Stimulated activated naive CD8-positive, alpha-beta T cell treated with anti-CD3 and anti-CD28 coated beads, Interleukin-15, amount 100 ng/mL, for 72 hours (primary cell): ENCODE data around the gene KCNK13.
"Not testable (repeated sequence)": the region's sequence is repeated elsewhere in the genome, so short reads cannot be mapped to it uniquely, and the experiment has no call there.

Experiments
- ATAC-seq: fragments of 150-1000 bp; cut with Tn5 transposase; 2 replicates; pipeline ENCODE4 v1.10.0; 2021; ENCODE audit warnings: mild to moderate bottlenecking, moderate library complexity
- DNase-seq, 2 donors: peaks; one replicate each; pipeline ENCODE4 v3.0.0; 2021 to 2022
- H3K27ac Mint-ChIP-seq, 2 donors: one replicate each; pipeline ENCODE4 v1.8.0; 2022; ENCODE audit warnings: mild to moderate bottlenecking in 2 of 2, mixed read lengths in 2 of 2, moderate library complexity in 2 of 2
- H3K27me3 Mint-ChIP-seq: one replicate; pipeline ENCODE4 v1.8.0; 2022; ENCODE audit warnings: mixed read lengths
- H3K4me1 Mint-ChIP-seq: one replicate; pipeline ENCODE4 v1.8.0; 2022; ENCODE audit warnings: mild to moderate bottlenecking, mixed read lengths
- H3K4me3 Mint-ChIP-seq, 2 donors: one replicate each; pipeline ENCODE4 v1.8.0; 2022; ENCODE audit warnings: mild to moderate bottlenecking in 2 of 2, mixed read lengths in 2 of 2, moderate library complexity in 1 of 2
- H3K9me3 Mint-ChIP-seq, 2 donors: one replicate each; pipeline ENCODE4 v1.8.0; 2022; ENCODE audit warnings: mixed read lengths in 2 of 2

The KCNK13 gene

DNA sequence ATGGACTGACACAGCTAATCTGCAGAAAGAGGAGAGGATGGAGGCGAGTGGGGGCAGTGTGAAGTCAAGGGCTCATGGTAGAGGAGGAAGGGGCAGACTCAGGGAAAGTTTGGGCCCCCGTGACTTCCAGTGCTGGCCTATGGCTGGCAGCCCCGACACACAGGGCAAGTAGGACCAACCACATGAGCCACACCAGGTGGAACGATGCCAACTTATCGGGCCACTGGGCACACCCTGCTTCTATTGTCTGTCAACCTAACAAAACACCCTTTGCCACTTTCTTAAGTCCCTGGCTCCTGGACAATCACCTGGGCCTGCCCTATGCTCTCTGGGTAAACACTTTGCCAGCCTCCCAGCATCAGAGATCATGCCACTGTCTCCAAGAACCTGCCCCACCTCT lies 129.4 kb downstream of the KCNK13 start:
- Mint-ChIP-seq H3K4me1 (no peaks in the 10 kb centered on the region), H3K9me3 (peaks cover 0 to 8% of the 10 kb centered on the region in 2 donors), H3K27me3 (peaks cover 27% of the 10 kb centered on the region), H3K27ac (no peak overlapping the region), H3K4me3 (no peak overlapping the region)
- DNase-seq (no peak), ATAC-seq (no peak)

DNA sequence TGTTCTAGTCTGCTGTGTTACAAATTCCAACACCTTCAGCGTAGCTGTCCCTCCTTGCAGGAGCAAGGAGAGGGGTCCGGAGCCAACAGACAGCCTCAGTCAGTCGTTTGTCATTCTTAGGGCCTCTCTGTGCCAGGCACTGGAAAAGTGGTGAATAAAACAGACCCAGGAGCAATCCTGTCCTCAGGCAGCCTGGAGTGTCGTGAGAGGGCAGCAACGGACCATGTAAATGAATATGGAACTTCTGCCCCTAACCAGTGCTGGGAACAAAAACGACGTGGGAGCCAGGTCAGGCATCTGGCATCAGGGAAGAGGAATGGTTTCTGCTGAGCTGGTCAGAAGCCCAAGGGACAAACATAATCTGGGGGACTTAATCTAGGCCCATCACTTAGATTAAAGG lies 129.8 kb downstream of the KCNK13 start:
- no peak overlapping the region for H3K27ac Mint-ChIP-seq
- no peaks in the 10 kb centered on the region for H3K4me1 Mint-ChIP-seq
- DNase-seq = no peak
- H3K4me3 Mint-ChIP-seq = no peak overlapping the region
- no peak for ATAC-seq
- H3K9me3 Mint-ChIP-seq = peaks cover 0 to 8% of the 10 kb centered on the region in 2 donors
- peaks cover 31% of the 10 kb centered on the region for H3K27me3 Mint-ChIP-seq

DNA sequence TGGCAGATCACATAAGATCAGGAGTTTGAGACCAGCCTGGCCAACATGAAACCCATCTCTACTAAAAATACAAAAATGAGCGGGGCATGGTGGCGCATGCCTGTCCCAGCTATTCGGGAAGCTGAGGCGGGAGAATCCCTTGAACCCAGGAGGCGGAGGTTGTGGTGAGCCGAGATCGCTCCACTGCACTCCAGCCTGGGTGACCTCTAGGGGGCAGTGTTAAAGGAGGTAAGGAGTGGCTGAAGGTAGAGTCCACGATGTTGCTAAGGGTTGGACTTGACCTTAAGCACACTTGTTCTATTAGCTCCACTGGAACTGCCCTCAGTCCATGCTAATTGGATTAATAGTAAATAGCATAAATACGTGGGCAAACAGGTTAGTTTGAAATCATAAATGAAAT lies 132.1 kb downstream of the KCNK13 start:
- no peaks in the 10 kb centered on the region for H3K4me1 Mint-ChIP-seq
- peak in 1 of 2 donors; percentile 10 for DNase-seq
- ATAC-seq = no peak
- no peak overlapping the region for H3K4me3 Mint-ChIP-seq
- H3K27me3 Mint-ChIP-seq = peaks cover 45% of the 10 kb centered on the region
- H3K27ac Mint-ChIP-seq = no peak overlapping the region
- H3K9me3 Mint-ChIP-seq = peaks cover 0 to 2% of the 10 kb centered on the region in 2 donors

DNA sequence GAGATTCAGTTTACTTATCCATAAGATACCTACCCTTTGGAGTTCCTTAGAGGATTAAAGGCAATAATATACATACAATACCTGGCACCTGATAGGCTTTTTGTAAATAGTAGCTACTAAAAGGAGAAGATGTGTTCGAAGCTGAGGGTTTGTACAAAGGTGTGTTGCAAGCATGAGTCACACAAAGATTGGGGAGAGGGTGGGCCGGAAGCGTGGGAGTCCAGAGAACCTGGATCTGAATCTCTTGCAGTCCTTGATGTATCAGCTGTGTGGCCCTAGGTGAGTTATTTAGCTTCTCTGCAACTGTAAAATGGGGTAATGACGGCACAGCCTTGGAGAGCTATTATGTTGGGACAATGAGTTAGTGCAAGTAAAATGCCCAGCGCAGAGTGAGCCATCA lies 132.9 kb downstream of the KCNK13 start:
- Mint-ChIP-seq H3K27ac (no peak overlapping the region), H3K4me1 (no peaks in the 10 kb centered on the region), H3K4me3 (no peak overlapping the region), H3K27me3 (peaks cover 45% of the 10 kb centered on the region), H3K9me3 (no peaks in the 10 kb centered on the region)
- ATAC-seq (no peak), DNase-seq (no peak)

DNA sequence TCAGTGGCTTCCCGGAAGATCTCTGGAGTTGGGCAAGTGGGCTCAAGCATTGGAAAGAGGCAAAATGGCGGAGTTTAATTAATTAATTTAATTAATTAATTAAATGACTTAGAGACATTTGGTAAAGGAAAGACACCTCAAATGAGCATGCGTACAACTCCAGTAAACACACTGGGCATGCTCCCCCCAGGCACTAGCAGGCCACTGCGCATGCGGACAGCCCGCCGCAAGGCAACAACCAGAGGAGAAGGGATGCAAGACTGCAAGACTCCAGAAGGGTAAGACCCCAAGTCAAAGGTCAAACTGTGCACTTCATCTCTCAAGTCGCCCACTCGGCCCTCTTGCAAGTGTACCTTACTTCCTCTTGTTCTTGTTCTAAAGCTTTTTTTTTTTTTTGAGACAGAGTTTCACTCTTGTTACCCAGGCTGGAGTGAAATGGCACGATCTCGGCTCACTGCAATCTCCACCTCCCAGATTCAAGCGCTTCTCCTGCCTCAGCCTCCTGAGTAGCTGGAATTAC lies 136.8 kb downstream of the KCNK13 start:
- Mint-ChIP-seq H3K27me3 (peaks cover 44% of the 10 kb centered on the region), H3K9me3 (peaks cover 0 to 5% of the 10 kb centered on the region in 2 donors), H3K4me3 (no peak overlapping the region), H3K4me1 (no peaks in the 10 kb centered on the region), H3K27ac (no peak overlapping the region)
- DNase-seq = no peak
- no peak for ATAC-seq

DNA sequence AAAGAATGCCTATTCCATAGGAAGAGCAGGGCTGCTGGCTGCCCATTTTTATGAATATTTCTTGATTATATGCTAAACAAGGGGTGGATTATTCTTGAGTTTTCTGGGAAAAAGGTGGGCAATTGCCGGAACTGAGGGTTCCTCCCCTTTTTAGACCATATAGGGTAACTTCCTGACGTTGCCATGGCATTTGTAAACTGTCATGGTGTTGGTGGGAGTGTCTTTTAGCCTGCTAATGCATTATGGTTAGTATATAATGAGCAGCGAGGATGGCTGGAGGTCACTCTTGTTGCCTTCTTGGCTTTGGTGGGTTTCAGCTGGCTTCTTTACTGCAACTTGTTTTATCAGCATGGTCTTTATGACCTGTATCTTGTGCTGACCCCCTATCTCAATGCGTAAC lies 138.8 kb downstream of the KCNK13 start:
- H3K27ac Mint-ChIP-seq, H3K4me1 Mint-ChIP-seq, DNase-seq, H3K4me3 Mint-ChIP-seq, ATAC-seq, H3K9me3 Mint-ChIP-seq: not testable (repeated sequence)
- peaks cover 25% of the 10 kb centered on the region for H3K27me3 Mint-ChIP-seq

DNA sequence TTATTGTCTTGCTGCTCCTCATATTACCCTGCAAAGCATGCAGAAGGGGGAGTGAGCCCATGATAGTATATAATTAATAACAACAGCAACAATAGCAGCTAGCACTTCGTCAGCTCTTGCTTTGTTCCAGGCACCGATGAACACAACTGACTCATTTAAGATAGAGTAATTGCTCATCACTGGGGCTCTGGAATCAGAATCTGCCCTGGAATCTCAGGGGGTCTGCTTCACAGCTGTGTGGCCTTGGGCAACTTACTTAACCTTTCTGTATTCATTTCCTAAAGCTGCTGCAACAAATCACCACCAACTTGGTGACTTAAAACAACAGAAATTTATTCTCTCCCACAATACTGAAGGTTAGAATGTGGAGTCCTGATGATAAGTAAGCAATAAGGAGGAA lies 139.6 kb downstream of the KCNK13 start:
- Mint-ChIP-seq H3K27me3 (peaks cover 17% of the 10 kb centered on the region), H3K27ac (no peak overlapping the region), H3K9me3 (peaks cover 0 to 7% of the 10 kb centered on the region in 2 donors), H3K4me1 (no peaks in the 10 kb centered on the region), H3K4me3 (no peak overlapping the region)
- DNase-seq (no peak), ATAC-seq (no peak)

DNA sequence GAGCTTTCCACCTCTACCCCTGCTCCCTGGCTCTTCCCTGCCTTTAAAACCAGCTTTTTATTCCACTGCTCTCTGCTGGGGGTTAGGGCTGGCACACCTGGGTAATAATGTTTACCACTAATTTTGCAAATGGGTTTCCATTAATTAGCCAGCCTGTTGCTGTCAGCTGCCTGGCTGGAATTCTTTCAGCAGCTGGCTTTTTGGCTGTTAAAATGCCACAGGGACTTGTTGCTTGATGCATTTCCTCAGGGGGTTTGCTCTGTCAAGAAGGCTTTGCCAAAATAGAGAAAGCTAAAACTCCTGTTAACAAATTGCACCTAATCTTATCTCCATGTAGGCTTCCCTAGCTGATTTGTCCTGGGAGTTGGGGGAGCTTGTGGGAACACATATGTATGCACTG lies 142.7 kb downstream of the KCNK13 start:
- Mint-ChIP-seq H3K9me3 (peaks cover 0 to 7% of the 10 kb centered on the region in 2 donors), H3K27ac (peak overlapping the region in 1 of 2 donors; percentile 12), H3K4me3 (no peak overlapping the region), H3K4me1 (no peaks in the 10 kb centered on the region), H3K27me3 (no peaks in the 10 kb centered on the region)
- DNase-seq = no peak
- ATAC-seq = no peak

DNA sequence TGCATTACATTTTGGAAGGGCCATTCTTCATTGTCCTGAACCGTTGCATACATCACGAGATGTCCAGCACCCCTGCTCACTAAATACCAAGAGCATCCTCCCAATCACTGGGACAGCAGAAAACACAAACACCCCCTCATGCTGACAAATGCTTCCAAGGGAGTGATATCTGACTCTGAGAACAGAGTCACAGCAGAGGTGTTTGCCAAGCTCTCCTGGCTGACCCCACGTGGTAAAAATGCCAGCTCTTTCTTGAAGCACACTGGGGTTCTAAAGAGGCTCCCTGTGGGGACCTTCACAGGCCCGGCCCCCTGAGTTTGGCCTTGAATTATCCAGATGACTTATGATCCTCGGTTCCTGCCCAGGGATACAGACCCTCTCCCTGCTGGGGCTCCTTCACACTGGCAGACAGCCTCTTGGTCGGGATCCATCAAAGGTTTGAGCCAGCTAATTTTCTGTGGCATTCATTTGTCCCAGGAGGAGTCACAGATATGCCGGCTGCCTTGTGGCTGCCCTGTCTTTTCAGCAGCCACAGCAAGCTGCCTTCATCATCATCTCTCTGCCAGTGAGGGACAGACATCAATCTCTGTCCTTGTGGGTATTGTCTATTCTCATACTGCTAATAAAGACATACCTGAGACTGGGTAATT lies 151.4 kb downstream of the KCNK13 start:
- Mint-ChIP-seq H3K9me3 (peaks cover 0 to 16% of the 10 kb centered on the region in 2 donors), H3K27me3 (peaks cover 8% of the 10 kb centered on the region), H3K27ac (peak overlapping the region in 1 of 2 donors; percentile 19), H3K4me3 (no peak overlapping the region), H3K4me1 (no peaks in the 10 kb centered on the region)
- DNase-seq (no peak), ATAC-seq (no peak)

DNA sequence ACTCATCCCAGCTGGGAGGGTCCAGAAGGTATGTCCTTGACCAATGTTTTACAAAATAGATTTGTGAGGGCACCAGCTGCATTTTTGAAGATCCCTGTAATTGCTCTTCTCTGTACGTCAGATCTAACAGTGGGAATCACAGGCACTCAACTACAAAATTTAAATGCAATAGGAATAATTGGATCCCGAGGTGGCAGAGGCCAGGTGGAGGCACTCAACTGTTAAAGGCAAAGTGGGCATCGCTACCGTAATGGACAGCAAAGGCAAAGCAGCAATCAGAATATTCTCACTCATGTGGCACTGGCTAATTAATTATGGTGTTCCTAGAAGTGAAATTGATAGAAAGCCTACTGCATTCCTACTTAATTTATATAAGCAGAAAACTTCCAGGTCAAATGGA lies 166.7 kb downstream of the KCNK13 start:
- Mint-ChIP-seq H3K9me3 (peaks cover under 1 to 11% of the 10 kb centered on the region in 2 donors), H3K4me3 (no peak overlapping the region), H3K4me1 (no peaks in the 10 kb centered on the region), H3K27me3 (peaks cover 2% of the 10 kb centered on the region), H3K27ac (no peak overlapping the region)
- ATAC-seq = no peak
- no peak for DNase-seq

DNA sequence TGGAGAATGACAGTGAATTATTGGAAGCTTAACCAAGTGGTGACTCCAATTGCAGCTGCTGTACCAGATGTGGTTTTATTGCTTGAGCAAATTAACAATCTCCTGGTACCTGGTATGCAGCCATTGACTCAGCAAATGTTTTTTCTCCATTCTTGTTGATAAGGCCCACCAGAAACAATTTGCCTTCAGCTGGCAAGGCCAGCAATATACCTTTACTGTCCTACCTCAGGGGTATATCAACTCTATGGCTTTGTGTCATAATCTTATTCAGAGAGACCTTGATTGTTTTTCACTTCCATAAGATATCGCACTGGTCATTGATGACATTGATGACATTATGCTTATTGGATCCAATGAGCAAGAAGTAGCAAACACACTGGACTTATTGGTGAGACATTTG lies 168.1 kb downstream of the KCNK13 start:
- H3K4me1 Mint-ChIP-seq, ATAC-seq, H3K4me3 Mint-ChIP-seq, H3K27me3 Mint-ChIP-seq, DNase-seq, H3K9me3 Mint-ChIP-seq, H3K27ac Mint-ChIP-seq: not testable (repeated sequence)
